UCSD-AML1 (cell line): ENCODE measurements around the gene CALCOCO2.
"Not testable (repeated sequence)": the region's sequence is repeated elsewhere in the genome, so short reads cannot be mapped to it uniquely, and the experiment has no call there.

Experiments
- DNase-seq: peaks from one replicate; lab custom pipeline; 2025; ENCODE audit not compliant: unreplicated experiment; lab: John Stamatoyannopoulos, UW

Gene CALCOCO2

DNA sequence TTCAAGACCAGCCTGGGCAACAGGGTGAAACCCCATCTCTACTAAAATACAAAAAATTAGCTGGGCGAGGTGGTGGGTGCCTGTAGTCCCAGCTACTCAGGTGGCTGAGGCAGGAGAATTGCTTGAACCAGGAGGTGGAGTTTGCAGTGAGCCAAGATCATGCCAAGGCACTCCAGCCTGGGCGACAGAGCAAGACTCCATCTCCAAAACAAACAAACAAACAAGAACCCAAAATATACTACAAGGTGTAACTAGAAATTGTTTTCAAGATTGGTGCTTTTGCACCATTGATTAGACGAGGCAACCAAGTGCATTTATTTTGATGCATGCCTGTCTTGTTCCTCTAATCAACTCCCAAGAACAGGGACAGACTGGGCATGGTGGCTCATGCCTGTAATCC is 41.6 kb downstream of the CALCOCO2 start:
- DNase-seq, result not testable (repeated sequence)

DNA sequence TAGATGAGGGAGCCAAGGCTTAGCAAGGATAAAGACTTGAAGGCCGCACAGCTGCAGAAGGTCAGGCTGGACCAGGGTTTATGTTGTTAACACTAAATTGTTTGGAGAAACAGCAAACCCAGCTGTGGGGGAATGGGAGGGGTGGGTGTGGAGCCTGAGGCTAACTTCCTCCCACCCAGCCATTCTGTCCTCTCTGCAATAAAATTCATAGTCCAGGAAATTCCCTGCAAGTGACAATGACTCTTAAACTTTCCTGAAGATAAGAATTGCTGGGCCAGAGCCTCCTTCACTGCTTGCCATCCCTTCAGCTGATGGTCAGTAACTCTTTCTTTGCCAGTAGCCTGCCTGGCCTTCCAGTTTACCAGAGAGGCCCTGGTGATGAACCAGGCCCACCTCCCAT is 42.4 kb downstream of the CALCOCO2 start:
- no peak for DNase-seq

DNA sequence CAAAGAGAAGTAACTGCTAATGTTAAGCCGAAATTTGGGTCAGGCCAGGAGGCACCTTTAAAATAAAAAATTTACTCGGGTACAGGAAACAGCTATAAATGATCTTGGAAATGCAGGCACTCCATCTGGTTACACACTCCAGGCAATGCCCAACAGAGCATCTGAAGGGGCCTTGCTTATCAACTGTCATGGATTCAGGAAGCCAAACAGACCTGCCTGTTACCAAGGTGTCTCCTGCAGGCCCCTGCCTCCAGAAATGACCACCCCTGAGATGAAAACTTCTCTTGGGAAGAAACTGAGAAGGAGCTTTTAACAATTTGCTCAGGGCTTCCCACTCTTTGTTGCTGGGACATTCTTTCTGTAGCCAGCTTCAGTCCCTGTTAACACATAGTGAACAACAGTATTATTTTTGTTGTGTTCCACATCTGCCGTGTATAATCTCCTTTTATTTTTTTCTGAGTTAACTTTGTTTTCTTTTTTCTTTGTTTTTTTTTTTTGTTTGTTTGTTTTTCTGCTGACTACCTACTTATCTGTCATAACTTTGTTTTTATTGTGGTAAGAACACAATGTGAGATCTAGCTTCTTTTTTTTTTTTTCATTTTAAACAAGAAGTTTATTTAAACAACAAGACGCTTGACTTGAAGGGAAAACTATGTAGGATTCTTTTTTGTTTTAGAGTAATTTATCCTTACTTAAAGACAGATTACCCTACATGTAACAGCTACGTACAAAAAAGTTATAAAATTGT is 43.0 kb downstream of the CALCOCO2 start:
- DNase-seq, result no peak

DNA sequence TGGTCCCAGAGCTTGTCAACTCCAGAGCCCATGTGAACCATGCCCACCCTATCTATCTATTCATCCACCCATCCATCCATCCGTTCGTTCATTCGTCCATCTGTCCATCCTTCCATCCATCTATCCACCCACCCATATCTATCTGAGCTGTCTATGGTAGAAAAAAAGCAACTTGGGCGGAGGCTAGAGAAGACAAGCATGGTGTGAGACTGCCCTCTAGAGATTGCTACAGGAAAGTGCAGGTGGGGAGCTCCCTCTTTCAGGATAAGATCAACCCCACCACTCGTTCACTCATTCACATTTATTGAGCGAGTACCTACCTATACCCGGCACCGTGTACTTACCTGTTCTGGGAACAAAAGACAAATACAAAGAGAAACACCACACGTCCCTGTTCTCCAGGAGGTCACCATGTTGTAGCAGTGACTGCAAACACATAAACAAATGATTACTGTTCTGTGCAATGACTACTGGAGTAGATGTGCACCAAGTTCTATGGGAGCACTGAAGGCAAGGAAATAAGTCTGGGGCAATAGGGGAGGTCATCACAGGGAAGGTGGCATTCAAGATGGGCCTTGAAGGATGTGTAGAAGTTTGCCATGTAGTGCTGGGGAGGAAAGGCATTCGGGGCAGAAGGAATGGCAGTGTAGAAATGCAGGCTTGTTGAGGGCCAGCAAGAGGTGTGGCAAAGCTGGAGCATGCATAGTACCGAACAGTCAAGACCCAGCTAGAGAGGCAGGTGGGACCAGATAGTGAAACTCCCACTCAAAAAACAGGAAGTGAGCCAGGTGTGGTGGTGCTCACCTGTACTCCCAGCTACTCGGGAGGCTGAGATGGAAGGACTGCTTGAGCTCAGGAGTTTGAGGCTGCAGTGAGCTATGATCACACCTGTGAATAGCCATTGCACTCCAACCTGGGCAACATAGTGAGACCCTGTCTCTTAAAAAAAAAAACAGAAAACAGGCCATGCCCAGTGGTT is 48.4 kb downstream of the CALCOCO2 start:
- peak; percentile 19 for DNase-seq

DNA sequence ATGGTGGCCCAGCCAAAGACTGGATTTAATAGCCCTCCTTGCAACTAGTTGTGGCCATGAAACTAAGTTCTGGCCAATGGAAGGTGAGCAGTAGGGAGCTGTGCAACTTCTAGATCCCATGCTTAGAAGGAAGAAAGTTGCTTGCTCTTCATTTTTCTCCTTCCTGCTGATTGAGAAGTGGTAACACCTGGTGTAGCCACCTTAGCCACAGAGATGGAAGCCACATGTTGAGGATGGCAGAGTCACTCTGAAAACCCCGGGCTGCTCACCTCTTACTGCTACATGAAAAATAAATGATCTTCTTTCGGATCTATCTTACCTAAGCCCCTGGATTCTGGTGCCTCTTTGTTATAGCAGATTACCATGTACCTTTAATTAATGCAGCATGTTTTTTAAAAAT is 51.4 kb downstream of the CALCOCO2 start:
- DNase-seq, result no peak

DNA sequence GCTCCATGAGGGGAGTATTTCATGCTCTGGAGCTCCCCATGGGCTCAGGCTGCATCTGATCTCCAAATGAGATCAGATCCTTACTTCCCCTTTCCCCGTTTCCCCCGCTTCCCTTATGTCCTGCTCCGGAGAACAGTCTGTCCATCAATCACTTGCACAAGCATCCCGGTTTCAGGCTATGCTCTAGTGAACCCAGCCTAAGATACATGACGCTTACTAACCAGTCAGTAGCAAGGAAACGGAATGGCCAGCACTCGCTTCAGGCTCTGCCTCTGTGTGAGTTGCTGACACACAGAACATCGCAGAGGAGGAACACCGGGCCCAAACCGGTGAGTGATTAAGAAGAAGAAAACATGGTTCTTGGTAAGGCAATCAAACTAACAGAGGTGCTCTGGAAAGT is 52.3 kb downstream of the CALCOCO2 start:
- DNase-seq, result no peak

DNA sequence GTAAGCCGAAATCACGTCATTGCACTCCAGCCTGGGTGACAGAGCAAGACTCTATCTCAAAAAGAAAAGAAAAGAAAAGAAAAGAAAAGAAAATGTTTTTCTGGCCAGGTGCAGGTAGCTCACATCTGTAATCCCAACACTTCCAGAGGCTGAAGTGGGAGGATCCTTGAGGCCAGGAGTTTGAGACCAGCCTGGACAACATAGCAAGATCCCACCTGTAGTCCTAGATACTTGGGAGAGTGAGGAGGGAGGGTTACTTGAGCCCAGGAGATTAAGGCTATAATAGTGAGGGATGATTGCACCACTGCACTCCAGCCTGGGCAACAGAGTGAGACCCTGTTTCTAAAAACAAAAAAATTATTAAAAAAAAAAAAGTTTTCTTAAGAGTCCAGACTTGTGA is 59.3 kb downstream of the CALCOCO2 start:
- no peak for DNase-seq

DNA sequence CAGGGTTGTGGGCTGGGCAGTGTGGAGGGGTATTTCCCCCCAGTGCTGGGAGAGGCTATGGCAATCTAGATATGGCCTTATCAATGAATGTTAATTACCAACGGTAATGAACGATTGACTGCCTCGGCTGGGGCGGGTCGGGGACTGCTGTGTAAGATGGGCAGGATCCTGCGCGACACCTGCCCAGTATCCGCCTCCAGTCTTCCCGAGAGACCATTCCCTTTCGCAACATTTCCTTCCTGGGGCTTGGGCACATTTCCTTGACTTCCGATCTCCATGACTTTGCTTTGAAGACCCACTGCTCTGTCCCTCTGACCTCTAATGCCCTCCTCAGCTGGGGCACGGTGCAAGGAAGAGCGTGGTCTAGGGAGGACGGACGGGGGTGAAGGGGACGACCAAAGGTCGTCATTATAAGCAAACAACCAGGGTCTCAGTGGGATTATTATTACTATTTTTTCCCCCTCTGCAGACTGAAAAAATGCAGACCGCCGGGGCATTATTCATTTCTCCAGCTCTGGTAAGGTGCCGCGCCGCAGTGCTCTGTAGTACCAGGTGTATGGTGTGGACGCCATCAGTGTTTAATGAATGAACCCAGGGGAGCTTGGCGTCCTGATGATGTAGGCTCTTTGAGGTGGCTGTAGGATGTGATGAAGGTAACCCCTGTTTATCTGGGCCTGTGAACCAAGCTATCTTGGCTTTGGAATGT is 62.3 kb downstream of the CALCOCO2 start:
- no peak for DNase-seq

DNA sequence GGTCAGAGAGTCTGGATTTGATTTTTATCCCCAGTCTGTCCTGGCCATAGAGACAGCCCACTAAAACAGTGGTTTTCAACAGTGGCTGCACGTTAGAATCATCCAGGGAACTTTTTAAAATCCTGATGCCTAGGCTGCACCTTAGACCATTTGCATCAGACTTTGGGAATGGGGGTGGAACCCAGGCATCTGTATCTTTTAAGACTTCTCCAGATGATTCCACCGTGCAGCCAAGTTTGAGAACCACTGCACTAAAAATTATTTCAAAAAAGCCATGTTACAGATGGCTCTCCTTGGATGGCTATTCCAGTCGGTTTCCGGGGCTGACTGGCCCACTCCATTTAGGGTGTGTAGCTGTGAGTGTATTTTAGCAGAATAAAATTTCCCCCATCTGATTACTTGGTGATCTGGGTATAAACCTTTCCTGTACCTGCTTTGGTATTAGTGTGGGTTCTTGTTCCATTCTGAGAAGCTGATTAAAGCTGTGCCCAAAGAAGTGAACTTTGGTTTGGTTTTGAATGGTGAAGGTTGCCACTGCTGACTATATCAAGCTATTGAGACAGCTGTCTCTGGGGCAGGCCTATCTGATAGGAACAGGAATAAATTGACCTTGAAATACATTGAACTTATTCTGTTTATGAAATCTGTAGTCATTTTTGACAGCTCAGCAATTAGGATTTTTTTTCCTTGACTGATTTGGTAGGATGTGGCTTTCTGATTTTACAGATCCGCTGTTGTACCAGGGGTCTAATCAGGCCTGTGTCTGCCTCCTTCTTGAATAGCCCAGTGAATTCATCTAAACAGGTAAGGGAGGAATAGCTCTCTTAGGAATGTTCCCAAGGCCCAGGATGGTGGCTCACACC is 63.0 kb downstream of the CALCOCO2 start:
- no peak for DNase-seq

DNA sequence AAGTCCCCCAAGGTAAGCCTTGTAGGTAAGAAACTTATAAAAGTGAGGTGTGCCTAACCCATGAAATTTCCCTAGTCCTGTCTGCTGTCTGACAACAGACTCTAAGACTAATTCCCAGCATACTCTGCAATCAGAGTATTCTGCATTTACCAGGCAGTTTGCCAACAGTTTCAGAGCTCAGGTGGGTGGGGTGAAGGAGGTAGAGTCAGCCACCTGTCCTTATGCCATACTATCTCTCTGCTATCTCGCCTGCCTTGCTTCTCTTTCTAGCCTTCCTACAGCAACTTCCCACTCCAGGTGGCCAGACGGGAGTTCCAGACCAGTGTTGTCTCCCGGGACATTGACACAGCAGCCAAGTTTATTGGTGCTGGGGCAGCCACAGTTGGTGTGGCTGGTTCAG is 64.1 kb downstream of the CALCOCO2 start:
- no peak for DNase-seq

DNA sequence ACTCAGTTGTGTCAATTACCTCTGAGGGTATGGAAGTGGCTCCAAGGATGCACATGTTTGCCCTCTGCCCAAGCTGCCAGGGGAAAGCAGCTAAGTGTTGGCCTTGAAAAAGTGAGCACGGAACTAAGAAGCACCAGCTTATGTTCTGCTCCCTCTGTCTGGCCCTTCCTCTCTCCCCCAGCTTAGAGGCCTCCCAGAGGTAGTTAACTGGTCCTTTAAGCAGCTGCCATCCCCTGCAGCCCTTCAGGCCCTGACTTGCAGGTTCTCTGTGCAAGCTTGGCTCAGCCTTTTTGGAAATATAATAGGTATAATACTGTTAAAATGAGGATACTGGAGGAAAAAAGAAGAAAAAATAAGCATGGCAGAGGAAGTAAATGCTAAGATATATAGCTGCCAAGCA is 70.4 kb downstream of the CALCOCO2 start:
- no peak for DNase-seq

DNA sequence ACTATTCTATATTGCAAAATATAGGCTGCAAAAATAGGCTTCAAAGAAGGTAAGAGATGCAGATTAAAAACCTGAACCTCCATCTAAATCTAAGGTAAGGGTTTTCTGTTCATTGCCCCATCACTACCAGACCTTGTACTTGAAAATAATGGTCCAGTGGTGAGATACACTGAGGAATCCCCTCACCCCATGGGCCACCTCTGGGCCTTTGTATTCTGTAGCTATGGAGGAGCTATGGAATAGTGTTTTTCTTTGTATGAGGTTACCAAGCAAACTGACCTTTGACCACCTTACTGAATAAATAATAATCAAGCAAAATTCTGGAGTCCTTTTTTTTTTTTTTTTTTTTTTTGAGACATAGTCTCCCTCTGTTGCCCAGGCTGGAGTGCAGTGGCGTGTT is 72.6 kb downstream of the CALCOCO2 start:
- DNase-seq, result no peak

DNA sequence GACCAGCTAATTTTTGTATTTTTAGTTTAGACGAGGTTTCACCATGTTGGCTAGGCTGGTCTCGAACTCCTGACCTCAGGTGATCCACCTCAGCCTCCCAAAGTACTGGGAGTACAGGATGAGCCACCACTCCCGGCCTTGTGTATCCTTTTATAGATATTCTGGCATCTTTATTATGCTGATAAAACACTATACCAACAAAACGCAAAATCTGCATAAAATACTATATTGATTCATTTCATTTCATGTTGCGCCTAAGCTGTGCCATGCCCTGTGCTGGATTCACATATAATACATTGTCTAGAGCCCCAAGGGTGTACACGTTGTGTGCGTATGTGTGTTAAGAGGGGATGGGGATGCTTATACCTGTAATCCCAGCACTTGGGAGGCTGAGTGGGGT is 73.6 kb downstream of the CALCOCO2 start:
- DNase-seq, result no peak

DNA sequence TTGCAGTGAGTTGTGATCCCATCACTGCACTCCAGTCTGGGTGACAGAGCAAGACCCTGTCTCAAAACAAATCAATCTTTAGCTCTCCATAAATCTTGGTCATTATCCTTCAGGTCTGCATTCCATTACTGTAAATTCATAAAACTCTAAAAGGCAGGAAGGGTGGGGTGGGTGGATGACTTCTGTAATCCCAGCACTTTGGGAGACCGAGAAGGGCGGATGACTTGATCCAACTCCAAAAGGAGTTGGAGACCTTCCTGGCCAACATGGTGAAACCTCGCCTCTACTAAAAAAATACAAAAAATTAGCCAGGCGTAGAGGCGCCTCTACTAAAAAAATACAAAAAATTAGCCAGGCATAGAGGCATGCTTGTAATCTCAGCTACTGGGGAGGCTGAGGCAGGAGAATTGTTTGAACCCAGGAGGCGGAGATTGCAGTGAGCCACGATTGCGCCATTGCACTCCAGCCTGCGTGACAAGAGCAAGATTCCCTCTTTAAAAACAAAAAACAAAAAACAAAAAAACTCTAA is 75.2 kb downstream of the CALCOCO2 start:
- DNase-seq, result no peak

DNA sequence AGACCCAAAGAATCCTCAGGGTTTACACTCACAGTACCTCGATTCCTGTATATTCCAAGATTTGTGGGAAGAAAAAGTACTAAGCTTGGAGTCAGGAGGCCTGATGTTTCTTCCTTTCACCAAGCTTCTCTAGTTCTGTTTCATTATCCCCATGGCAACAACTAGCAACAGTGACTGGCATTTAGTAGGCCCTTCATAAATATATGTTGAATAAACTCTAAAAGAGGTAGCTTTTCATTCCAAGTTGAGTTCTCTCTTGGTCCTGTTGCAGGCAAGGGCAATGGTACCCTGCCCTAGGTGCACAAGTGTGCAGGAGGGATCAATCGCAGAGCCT is 76.8 kb downstream of the CALCOCO2 start:
- DNase-seq, result no peak

DNA sequence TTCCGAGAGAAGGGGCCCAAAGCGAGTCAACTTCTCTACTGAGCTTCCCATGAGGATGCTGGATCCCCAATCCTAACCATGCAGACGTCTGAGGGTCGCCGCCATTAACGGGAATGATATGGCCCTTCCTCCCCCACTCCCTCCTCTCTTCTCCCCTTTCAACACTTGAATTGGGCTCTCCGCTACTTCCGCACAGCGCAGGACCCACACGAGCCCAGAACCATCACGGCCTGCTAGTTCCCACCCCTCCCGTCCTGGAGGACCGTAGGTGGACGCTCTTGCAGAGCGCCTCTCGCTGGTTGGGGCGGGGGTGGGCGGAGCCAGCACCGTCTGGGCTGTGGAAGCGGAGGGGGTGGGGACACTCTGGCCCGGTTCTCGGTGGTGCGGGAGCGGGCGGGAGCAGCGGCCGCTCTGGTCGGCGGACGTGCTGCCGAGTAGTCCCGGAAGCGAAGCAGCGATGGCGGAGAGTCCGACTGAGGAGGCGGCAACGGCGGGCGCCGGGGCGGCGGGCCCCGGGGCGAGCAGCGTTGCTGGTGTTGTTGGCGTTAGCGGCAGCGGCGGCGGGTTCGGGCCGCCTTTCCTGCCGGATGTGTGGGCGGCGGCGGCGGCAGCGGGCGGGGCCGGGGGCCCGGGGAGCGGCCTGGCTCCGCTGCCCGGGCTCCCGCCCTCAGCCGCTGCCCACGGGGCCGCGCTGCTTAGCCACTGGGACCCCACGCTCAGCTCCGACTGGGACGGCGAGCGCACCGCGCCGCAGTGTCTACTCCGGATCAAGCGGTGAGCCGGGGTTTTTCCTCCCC is 77.4 kb downstream of the CALCOCO2 start, which contains the start of gene UBE2Z:
TSS of gene UBE2Z (plus strand) at position 361 of the 797 bp plus-strand sequence. CDS start at position 458, 97 bp downstream.
- DNase-seq, result peak; percentile 97

DNA sequence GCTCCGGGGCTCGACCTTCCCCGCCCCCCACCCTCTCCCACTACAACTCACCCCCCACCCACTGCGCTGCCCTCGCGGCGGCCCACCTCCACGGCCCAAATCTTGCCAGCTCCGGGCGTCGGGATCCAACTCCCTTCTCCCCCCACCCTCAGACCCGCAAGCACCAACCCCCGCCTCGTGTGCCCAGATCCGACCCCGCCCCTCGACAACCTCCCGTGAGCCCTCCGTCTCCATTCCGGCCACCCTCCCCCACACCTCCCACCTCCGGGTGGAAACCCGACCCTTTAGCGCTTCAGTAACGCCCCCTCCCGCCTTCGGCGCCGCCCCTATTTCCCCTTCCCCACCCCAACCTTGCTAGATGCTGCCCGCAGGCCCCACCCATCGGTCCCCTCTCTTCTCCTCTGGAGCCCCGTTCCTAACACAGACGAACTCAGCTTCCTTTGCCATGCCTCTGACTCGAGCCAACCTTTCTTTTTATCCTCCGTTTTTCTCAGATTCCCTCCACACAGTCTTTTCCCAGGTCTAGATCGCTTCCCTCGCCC is 78.1 kb downstream of the CALCOCO2 start:
- peak; percentile 94 for DNase-seq

DNA sequence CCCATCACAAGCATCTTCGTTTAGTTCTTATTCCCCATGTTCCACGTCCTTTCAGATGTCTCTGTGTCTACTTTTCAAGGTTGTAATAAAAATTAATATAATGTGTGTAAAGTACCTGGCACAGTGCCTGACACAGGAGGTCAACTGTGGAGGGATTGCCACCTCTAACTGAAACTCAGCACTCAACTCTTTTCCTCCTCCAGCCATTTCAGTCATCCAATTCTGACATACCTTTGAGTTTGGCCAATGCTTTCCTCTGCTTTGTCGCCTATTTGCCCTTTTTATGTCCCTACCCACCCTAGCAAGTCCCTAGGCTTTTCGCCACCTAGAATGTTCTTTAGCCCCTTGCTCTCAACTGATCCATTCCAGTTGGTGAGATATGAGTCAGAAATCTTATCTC is 78.9 kb downstream of the CALCOCO2 start:
- DNase-seq, result no peak

DNA sequence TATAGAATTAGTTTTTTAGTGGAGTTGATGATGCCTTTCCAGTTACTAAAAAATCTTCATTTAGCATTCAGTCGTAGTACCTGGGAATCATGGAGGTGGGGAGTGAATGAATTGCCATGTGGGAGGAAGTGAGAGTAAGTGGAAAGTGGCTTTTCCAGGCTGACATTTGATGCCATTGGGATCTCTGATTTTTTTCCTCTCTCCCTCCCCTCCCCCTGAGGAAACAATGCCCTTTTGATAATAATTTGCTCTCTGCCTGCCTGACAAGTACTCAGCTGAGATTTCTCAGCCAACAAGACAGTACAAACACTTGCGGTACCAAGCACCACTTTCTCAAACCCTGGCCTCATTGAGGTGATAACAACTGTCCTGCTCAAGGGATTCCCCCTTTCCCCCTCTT is 79.5 kb downstream of the CALCOCO2 start:
- no peak for DNase-seq
